GM12878 (cell line): ENCODE data around the gene TNNT3. TPM values are rescaled to one million over a fixed set of nuclear protein-coding genes. Genes with fewer than 3 reads are reported as not detected.

Experiments used
- ATAC-seq: fragments of 200-7000 bp; cut with Tn5 transposase; 3 replicates; pipeline ENCODE4 v1.9.1; 2020; ENCODE audit warnings: mild to moderate bottlenecking, moderate library complexity
- BruUV-seq: library from RNA; stranded (reverse); fragments of 400-500 nt; replicated peaks from 2 replicates; lab custom pipeline; 2021; lab: Mats Ljungman, UMichigan
- CTCF ChIA-PET: fragments of 300-600 bp; sonication (Branson Sonifier 250); formaldehyde crosslinking; extraction: SDS; loops from one replicate; lab custom pipeline; 2021; ENCODE audit warnings: inconsistent platforms; lab: Yijun Ruan, JAX
- POLR2A ChIA-PET: fragments of 350-600 bp; formaldehyde crosslinking; extraction: SDS; loops from one replicate; lab custom pipeline; 2021; ENCODE audit warnings: inconsistent platforms; lab: Charles Lee
- RAD21 ChIA-PET: fragments of 300-600 bp; sonication (Branson Sonifier 250); formaldehyde crosslinking; loops from one replicate; lab custom pipeline; 2023; ENCODE audit warnings: antibody characterized with exemption; ENCODE audit not compliant: unreplicated experiment; lab: Charles Lee
- SMC1A ChIA-PET: fragments of 300-600 bp; sonication (Branson Sonifier 250); formaldehyde crosslinking; loops from one replicate; lab custom pipeline; 2023; ENCODE audit not compliant: unreplicated experiment, uncharacterized antibody; lab: Charles Lee
- DNase-seq: peaks from one replicate; pipeline ENCODE4 v3.0.0-alpha.2; 2011; ENCODE audit warnings: low read depth, low spot score
- FAIRE-seq: peaks from 3 replicates; lab custom pipeline; 2011; peaks lifted over from hg19 to GRCh38; lab: Jason Lieb, UNC
- H2AFZ ChIP-seq: 2 replicates; pipeline ENCODE4 v1.6.0; 2011; ENCODE audit warnings: low read depth, low read length, control low read depth; ENCODE audit not compliant: control insufficient read depth
- H3K27ac ChIP-seq: 2 replicates; pipeline ENCODE4 v1.5.1; 2011; ENCODE audit warnings: control low read depth; ENCODE audit not compliant: control insufficient read depth, insufficient read depth
- H3K27me3 ChIP-seq, 2 experiments: replicated peaks in 1 of 2; 2 replicates each; pipeline versions ENCODE4 v1.6.0 to v1.6.1; 2011; ENCODE audit warnings: low read length in 1 of 2; ENCODE audit not compliant: control insufficient read depth in 2 of 2, insufficient read depth in 2 of 2
- H3K36me3 ChIP-seq, 2 experiments: 2 replicates each; pipeline ENCODE4 v1.5.1; 2011; ENCODE audit warnings: low read length in 1 of 2; ENCODE audit not compliant: control insufficient read depth in 2 of 2, insufficient read depth in 2 of 2
- H3K4me1 ChIP-seq: 2 replicates; pipeline ENCODE4 v1.6.1; 2011; ENCODE audit warnings: mild to moderate bottlenecking, low read length, moderate library complexity, mixed read lengths; ENCODE audit not compliant: control insufficient read depth, insufficient read depth
- H3K4me2 ChIP-seq: 2 replicates; pipeline ENCODE4 v1.6.0; 2011; ENCODE audit warnings: control low read depth; ENCODE audit not compliant: control insufficient read depth, insufficient read depth
- H3K4me3 ChIP-seq: fragments of 200-600 bp; sonication (generic); 2 replicates; pipeline ENCODE4 v1.5.1; 2016
- H3K79me2 ChIP-seq: 2 replicates; pipeline ENCODE4 v1.6.0; 2011; ENCODE audit warnings: low read length; ENCODE audit not compliant: control insufficient read depth, insufficient read depth
- H3K9ac ChIP-seq: 2 replicates; pipeline ENCODE4 v1.8.0; 2011; ENCODE audit warnings: low read length, control low read depth, mixed read lengths; ENCODE audit not compliant: control insufficient read depth, insufficient read depth
- H3K9me3 ChIP-seq: replicated peaks from 3 replicates; pipeline ENCODE4 v1.5.1; 2011; ENCODE audit warnings: mild to moderate bottlenecking, low read length; ENCODE audit not compliant: control insufficient read depth, insufficient read depth
- H4K20me1 ChIP-seq: 2 replicates; pipeline ENCODE4 v1.6.0; 2011; ENCODE audit not compliant: control insufficient read depth, insufficient read depth
- CUX1 ChIP-seq: IDR thresholded peaks from 2 replicates; pipeline ENCODE4 v1.6.1; 2012; ENCODE audit warnings: improper control_type of control experiment, low read depth, low read length; ENCODE audit not compliant: insufficient replicate concordance
- HCFC1 ChIP-seq: fragments of 150-350 bp; IDR thresholded peaks from 2 replicates; pipeline ENCODE4 v1.6.1; 2014; ENCODE audit warnings: low read length
- HDGF ChIP-seq: fragments of 450-650 bp; IDR thresholded peaks from 2 replicates; pipeline ENCODE4 v1.6.1; 2016; ENCODE audit warnings: antibody characterized with exemption
- MEF2B ChIP-seq: fragments of 450-650 bp; IDR thresholded peaks from 2 replicates; pipeline ENCODE4 v1.6.1; 2018; ENCODE audit warnings: mild to moderate bottlenecking, moderate library complexity; ENCODE audit not compliant: partially characterized antibody, poor library complexity, severe bottlenecking
- MYB ChIP-seq: fragments of 150-350 bp; IDR thresholded peaks from 2 replicates; pipeline ENCODE4 v1.6.1; 2014; ENCODE audit warnings: mild to moderate bottlenecking, low read depth, low read length, borderline replicate concordance
- NR2C2 ChIP-seq: IDR thresholded peaks from 2 replicates; pipeline ENCODE4 v1.6.1; 2011; ENCODE audit warnings: borderline replicate concordance, low read depth; ENCODE audit not compliant: control insufficient read depth, insufficient read length
- PBX3 ChIP-seq: IDR thresholded peaks from 2 replicates; pipeline ENCODE4 v1.6.1; 2011; ENCODE audit warnings: mild to moderate bottlenecking, low read depth, low read length, moderate library complexity; ENCODE audit not compliant: insufficient replicate concordance
- RAD51 ChIP-seq: fragments of 450-650 bp; IDR thresholded peaks from 2 replicates; pipeline ENCODE4 v1.6.1; 2016; ENCODE audit warnings: moderate library complexity, mild to moderate bottlenecking, inconsistent platforms
- ZBTB4 ChIP-seq: fragments of 450-650 bp; formaldehyde crosslinking; IDR thresholded peaks from 2 replicates; pipeline ENCODE4 v1.4.0; 2022; ENCODE audit warnings: mild to moderate bottlenecking, moderate library complexity
- WGBS: methylation state at CpG from one replicate; pipeline ENCODE4 v1.1.6; 2016; ENCODE audit warnings: low lambda C conversion rate; ENCODE audit not compliant: insufficient replicate concordance, insufficient coverage; ENCODE audit errors: missing lambda C conversion rate; 5-methylcytosine and 5-hydroxymethylcytosine counted together
- in situ Hi-C: fragments of 300-500 bp; cut with MboI; formaldehyde crosslinking; loops from 9 replicates; pipeline ENCODE4 v1.14.3; 2018; ENCODE audit warnings: mixed read lengths
- intact Hi-C: fragments of 100-400 bp; cut with micrococcal nuclease; formaldehyde crosslinking; loops from one replicate; pipeline ENCODE4 v1.14.2; 2022; ENCODE audit not compliant: unreplicated experiment
- polyA plus RNA-seq, 11 experiments: library from polyadenylated mRNA; depleted of rRNA in 4 of 11; unstranded in 6 of 11; stranded (reverse) in 5 of 11; fragments of >200 nt; fragmentation: Nextera tagmentation in 4 of 11; fragmentation: Illumina TruSeq in 1 of 11; extraction: Ambion mirVana in 4 of 11; extraction: Trizol in 1 of 11; gene quantifications; 1 replicate in 1 of 11; 2 replicates in 10 of 11; pipeline versions ENCODE4 v1.2.1 to v1.2.3, GENCODE V29; 2011 to 2016; ENCODE audit warnings: inconsistent platforms in 2 of 11, missing spikeins in 2 of 11, low read depth in 1 of 11
- total RNA-seq, 4 experiments: library from RNA; depleted of rRNA in 3 of 4; stranded (reverse); fragments of >200 nt in 3 of 4; fragmentation: Illumina TruSeq in 1 of 4; extraction: Trizol in 1 of 4; gene quantifications; 2 replicates each; pipeline versions ENCODE4 v1.2.1 to v1.2.3, GENCODE V29; 2013 to 2021

TNNT3 gene
- total and polyA plus RNA-seq, 10 of the 15 experiments (the other 5 are each of a cell fraction or from before 2014, with no cell fraction given) = 0.40 to 0.50 TPM; not detected in 8

- TF ChIP-seq NR2C2 (no peak), HDGF (no peak), ZBTB4 (no peak)
- TF ChIP-seq, all 136 proteins: peak for 0
These were observed 6.9 kb downstream of the TNNT3 start (continued) for GRCh38 chr11:1926156-1927025.

GRCh38 chr11:1927026-1927847, 7.7 kb downstream of the TNNT3 start:
- WGBS = 35% methylated on average over 25 of the region's 28 CpGs
- BruUV-seq = no TSS peak
- RAD21 ChIA-PET = no interaction called here
- no peak for TF ChIP-seq CUX1
- no peak for TF ChIP-seq PBX3
- no peak for TF ChIP-seq MEF2B
- no peak for TF ChIP-seq MYB
- no peak for TF ChIP-seq HCFC1
- TF ChIP-seq RAD51 = no peak

More at GRCh38 chr11:1927026-1927847, 7.7 kb downstream of the TNNT3 start:
- ChIA-PET CTCF (no interaction called here), POLR2A (no interaction called here), SMC1A (no interaction called here)
- Histone ChIP-seq H2AFZ (no peak overlapping the region), H3K4me1 (no peaks in the 10 kb centered on the region), H3K9me3 (no peaks in the 10 kb centered on the region), H3K4me3 (no peak overlapping the region), H3K27ac (no peak overlapping the region), H3K79me2 (no peaks in the 10 kb centered on the region), H3K27me3 (no peaks in the 10 kb centered on the region; a peak in 2 of 4 replicates), H3K9ac (no peak overlapping the region), H3K4me2 (no peak overlapping the region), H3K36me3 (no peaks in the 10 kb centered on the region), H4K20me1 (no peaks in the 10 kb centered on the region)
- in situ Hi-C loops (no loop called here), intact Hi-C loops (no loop called here)
- ATAC-seq = no peak
- no peak for DNase-seq
- FAIRE-seq = no peak
